Adrenal gland (tissue), 5 donors: ENCODE data around the gene RABL2A.

Source experiments
- CTCF ChIP-seq, 6 experiments: fragments of 450-650 bp in 4 of 6; fragments of 200-600 bp in 2 of 6; sonication (generic) in 1 of 6; IDR thresholded peaks; 1 replicate in 5 of 6; 2 replicates in 1 of 6; pipeline versions ENCODE4 v1.5.1 to v1.8.0; 2016 to 2021; ENCODE audit warnings: antibody characterized with exemption in 6 of 6, mild to moderate bottlenecking in 2 of 6, moderate library complexity in 1 of 6
- POLR2A ChIP-seq, 2 donors: fragments of 450-650 bp; IDR thresholded peaks; one replicate each; pipeline ENCODE4 v1.6.1; 2017; ENCODE audit warnings: antibody characterized with exemption in 2 of 2, mild to moderate bottlenecking in 2 of 2, moderate library complexity in 1 of 2
- donor health status: DM: no; HTN: no; CAD: no.

- TF ChIP-seq CTCF (IDR thresholded peaks at IDR 0.05) (no peak), POLR2A (IDR thresholded peaks at IDR 0.05) (no peak)
Observed at GRCh38 chr2:113686537-113686936, 59.5 kb downstream of the RABL2A start.
